Karpas-422 (cell line): ENCODE measurements around the gene GPR160. TPM values are rescaled to one million over a fixed set of nuclear protein-coding genes. Genes with fewer than 3 reads are reported as not detected.

Experiments used
- DNase-seq: peaks from one replicate; pipeline ENCODE4 v3.0.0-alpha.2; 2015
- H2AFZ ChIP-seq: fragments of 200-600 bp; sonication (generic); 2 replicates; pipeline ENCODE4 v1.6.1; 2014; ENCODE audit warnings: antibody characterized with exemption, low read length, mixed read lengths
- H3K27ac ChIP-seq: fragments of 200-600 bp; sonication (generic); 2 replicates; pipeline ENCODE4 v1.5.1; 2014; ENCODE audit warnings: mild to moderate bottlenecking, low read length, moderate library complexity
- H3K27me3 ChIP-seq: fragments of 200-600 bp; sonication (generic); 2 replicates; pipeline ENCODE4 v1.6.1; 2014; ENCODE audit warnings: low read length, mixed read lengths
- H3K36me3 ChIP-seq: fragments of 200-600 bp; sonication (generic); 2 replicates; pipeline ENCODE4 v1.6.1; 2014; ENCODE audit warnings: low read length, mixed read lengths; ENCODE audit not compliant: insufficient read depth
- H3K4me1 ChIP-seq: fragments of 200-600 bp; sonication (generic); 2 replicates; pipeline ENCODE4 v1.6.1; 2014; ENCODE audit warnings: mild to moderate bottlenecking, low read length, mixed read lengths
- H3K4me2 ChIP-seq: fragments of 200-600 bp; sonication (generic); 2 replicates; pipeline ENCODE4 v1.6.1; 2014; ENCODE audit warnings: low read length, low read depth, mild to moderate bottlenecking; ENCODE audit not compliant: poor library complexity, severe bottlenecking
- H3K4me3 ChIP-seq: fragments of 200-600 bp; sonication (generic); 2 replicates; pipeline ENCODE4 v1.5.1; 2014; ENCODE audit warnings: mild to moderate bottlenecking, antibody characterized with exemption, low read length, mixed read lengths
- H3K79me2 ChIP-seq: fragments of 200-600 bp; sonication (generic); 2 replicates; pipeline ENCODE4 v1.6.1; 2014; ENCODE audit warnings: mild to moderate bottlenecking, low read length, mixed read lengths
- H3K9ac ChIP-seq: fragments of 200-600 bp; sonication (generic); 2 replicates; pipeline ENCODE4 v1.6.0; 2014; ENCODE audit warnings: low read length
- H3K9me2 ChIP-seq: fragments of 200-600 bp; sonication (generic), shearing (Covaris generic); replicated peaks from 2 replicates; pipeline ENCODE4 v1.6.0; 2014; ENCODE audit warnings: mild to moderate bottlenecking, low read length, moderate library complexity; ENCODE audit not compliant: insufficient read depth
- H3K9me3 ChIP-seq: fragments of 300-700, 200-600 bp; sonication (generic); 2 replicates; pipeline ENCODE4 v1.6.1; 2014; ENCODE audit warnings: low read length, mixed read lengths
- H4K20me1 ChIP-seq: fragments of 200-600 bp; sonication (generic); 2 replicates; pipeline ENCODE4 v1.6.1; 2014; ENCODE audit warnings: mild to moderate bottlenecking, antibody characterized with exemption, low read length, low read depth; ENCODE audit not compliant: insufficient read depth
- total RNA-seq: library from RNA; depleted of rRNA; stranded (reverse); fragments of >200 nt; shearing (Covaris generic); gene quantifications from 2 replicates; pipeline ENCODE4 v1.2.3, GENCODE V29; 2014; ENCODE audit warnings: low replicate concordance

GPR160 gene
- total RNA-seq, 1 experiment from 2014 or later, result 94.6 TPM

- Histone ChIP-seq H3K4me1 (peaks cover 48% of the 10 kb centered on the region), H3K9ac (no peak overlapping the region), H3K4me2 (no peak overlapping the region), H3K4me3 (no peak overlapping the region), H3K9me3 (no peaks in the 10 kb centered on the region), H3K27ac (no peak overlapping the region; the same call in 1 of the 2 replicates), H3K36me3 (no peaks in the 10 kb centered on the region; the same call in 1 of the 2 replicates), H2AFZ (no peak overlapping the region), H4K20me1 (no peaks in the 10 kb centered on the region), H3K27me3 (no peaks in the 10 kb centered on the region), H3K9me2 (no peaks in the 10 kb centered on the region), H3K79me2 (peaks cover 38% of the 10 kb centered on the region)
- DNase-seq, result no peak
These were observed 14.6 kb downstream of the GPR160 start for GRCh38 chr3:170052398-170052797.

GRCh38 chr3:170054204-170054603, 16.4 kb downstream of the GPR160 start:
- H3K27ac ChIP-seq, result peak overlapping the region; percentile 97
- H3K9me2 ChIP-seq, result no peaks in the 10 kb centered on the region
- peaks cover 66% of the 10 kb centered on the region for H3K4me1 ChIP-seq
- H3K27me3 ChIP-seq, result no peaks in the 10 kb centered on the region
- no peak overlapping the region for H3K9ac ChIP-seq
- DNase-seq, result peak; percentile 80
- H3K4me2 ChIP-seq, result peak overlapping the region; percentile 80
- no peaks in the 10 kb centered on the region for H3K9me3 ChIP-seq
- H3K4me3 ChIP-seq, result no peak overlapping the region
- peaks cover 41% of the 10 kb centered on the region for H3K79me2 ChIP-seq
- H4K20me1 ChIP-seq, result no peaks in the 10 kb centered on the region
- no peak overlapping the region for H2AFZ ChIP-seq
- H3K36me3 ChIP-seq, result no peaks in the 10 kb centered on the region; the same call in 1 of the 2 replicates

- Histone ChIP-seq H3K4me1 (peaks cover 74% of the 10 kb centered on the region), H3K4me2 (peak overlapping the region; percentile 80), H3K79me2 (peaks cover 50% of the 10 kb centered on the region), H2AFZ (peak overlapping the region; percentile 44), H3K4me3 (peak overlapping the region; percentile 50), H3K9me3 (no peaks in the 10 kb centered on the region), H3K9ac (peak overlapping the region; percentile 62), H3K9me2 (no peaks in the 10 kb centered on the region), H3K36me3 (no peaks in the 10 kb centered on the region; the same call in 1 of the 2 replicates), H3K27ac (peak overlapping the region; percentile 97), H3K27me3 (no peaks in the 10 kb centered on the region), H4K20me1 (no peaks in the 10 kb centered on the region)
- DNase-seq, result peak; percentile 61
These were observed 17.4 kb downstream of the GPR160 start for GRCh38 chr3:170055209-170055608.

GRCh38 chr3:170056710-170057454, 19.1 kb downstream of the GPR160 start:
- Histone ChIP-seq H3K27ac (peak overlapping the region; percentile 97), H3K4me2 (peak overlapping the region; percentile 80), H3K9me3 (no peaks in the 10 kb centered on the region)

GRCh38 chr3:170057550-170057949, 19.8 kb downstream of the GPR160 start:
- H3K4me2 ChIP-seq, result peak overlapping the region; percentile 80
- H3K9ac ChIP-seq, result peak overlapping the region; percentile 62
- no peak for DNase-seq
- H3K4me1 ChIP-seq, result peaks cover 67% of the 10 kb centered on the region
- H3K27ac ChIP-seq, result peak overlapping the region; percentile 97
- no peak overlapping the region for H2AFZ ChIP-seq
- H3K36me3 ChIP-seq, result peaks cover 3% of the 10 kb centered on the region
- H4K20me1 ChIP-seq, result no peaks in the 10 kb centered on the region
- no peaks in the 10 kb centered on the region for H3K9me3 ChIP-seq
- no peaks in the 10 kb centered on the region for H3K9me2 ChIP-seq
- H3K79me2 ChIP-seq, result peaks cover 41% of the 10 kb centered on the region
- peak overlapping the region; percentile 53 for H3K4me3 ChIP-seq
- no peaks in the 10 kb centered on the region for H3K27me3 ChIP-seq

More at GRCh38 chr3:170056710-170057454, 19.1 kb downstream of the GPR160 start:
- Histone ChIP-seq H3K36me3 (no peaks in the 10 kb centered on the region; the same call in 1 of the 2 replicates), H4K20me1 (no peaks in the 10 kb centered on the region), H3K9ac (peak overlapping the region; percentile 62), H3K4me3 (peak overlapping the region; percentile 53), H3K27me3 (no peaks in the 10 kb centered on the region), H3K9me2 (no peaks in the 10 kb centered on the region), H2AFZ (no peak overlapping the region), H3K4me1 (peaks cover 67% of the 10 kb centered on the region), H3K79me2 (peaks cover 47% of the 10 kb centered on the region)
- DNase-seq, result peak; percentile 92

- peak; percentile 72 for DNase-seq
- H3K9ac ChIP-seq, result peak overlapping the region; percentile 62
- H3K4me1 ChIP-seq, result peaks cover 67% of the 10 kb centered on the region
- H3K27me3 ChIP-seq, result no peaks in the 10 kb centered on the region
- peak overlapping the region; percentile 7; the same call in 1 of the 2 replicates for H2AFZ ChIP-seq
- H3K36me3 ChIP-seq, result peaks cover 3% of the 10 kb centered on the region; the same call in 1 of the 2 replicates
- H4K20me1 ChIP-seq, result no peaks in the 10 kb centered on the region
- peaks cover 36% of the 10 kb centered on the region for H3K79me2 ChIP-seq
- no peaks in the 10 kb centered on the region for H3K9me2 ChIP-seq
- peak overlapping the region; percentile 53 for H3K4me3 ChIP-seq
- peak overlapping the region; percentile 97 for H3K27ac ChIP-seq
- H3K4me2 ChIP-seq, result peak overlapping the region; percentile 80
- H3K9me3 ChIP-seq, result no peaks in the 10 kb centered on the region
These were observed 20.3 kb downstream of the GPR160 start for GRCh38 chr3:170058127-170058526.

- Histone ChIP-seq H3K9me2 (no peaks in the 10 kb centered on the region), H3K79me2 (peaks cover 30% of the 10 kb centered on the region), H4K20me1 (no peaks in the 10 kb centered on the region), H3K36me3 (peaks cover 3% of the 10 kb centered on the region; the same call in 1 of the 2 replicates), H3K27me3 (no peaks in the 10 kb centered on the region), H3K4me3 (no peak overlapping the region), H2AFZ (no peak overlapping the region), H3K4me1 (peaks cover 56% of the 10 kb centered on the region), H3K4me2 (peak overlapping the region; percentile 80), H3K27ac (peak overlapping the region; percentile 97), H3K9ac (no peak overlapping the region), H3K9me3 (no peaks in the 10 kb centered on the region)
- no peak for DNase-seq
These were observed 21.7 kb downstream of the GPR160 start for GRCh38 chr3:170059447-170059846.

GRCh38 chr3:170062068-170062467, 24.3 kb downstream of the GPR160 start:
- Histone ChIP-seq H3K9me3 (no peaks in the 10 kb centered on the region), H2AFZ (no peak overlapping the region), H3K27ac (no peak overlapping the region), H3K4me2 (no peak overlapping the region), H4K20me1 (no peaks in the 10 kb centered on the region), H3K4me3 (no peak overlapping the region), H3K79me2 (peaks cover 30% of the 10 kb centered on the region), H3K9me2 (no peaks in the 10 kb centered on the region), H3K9ac (no peak overlapping the region), H3K4me1 (peaks cover 30% of the 10 kb centered on the region), H3K36me3 (peaks cover 3% of the 10 kb centered on the region; the same call in 1 of the 2 replicates), H3K27me3 (no peaks in the 10 kb centered on the region)
- DNase-seq, result no peak
